Right ventricle myocardium inferior (tissue), 1 donor: ENCODE measurements around the gene CLEC2D. TPM values are rescaled to one million over a fixed set of nuclear protein-coding genes. Genes with fewer than 3 reads are reported as not detected.
"Not testable (repeated sequence)": the region's sequence is repeated elsewhere in the genome, so short reads cannot be mapped to it uniquely, and the experiment has no call there.

ENCODE experiments used
- ATAC-seq: fragments of 200-7000 bp; cut with Tn5 transposase; one replicate; pipeline ENCODE4 v1.9.1; 2020; ENCODE audit warnings: mild to moderate bottlenecking, moderate library complexity
- DNase-seq: peaks from one replicate; pipeline ENCODE4 v3.0.0; 2021; ENCODE audit errors: missing footprints
- intact Hi-C: fragments of 100-400 bp; cut with DNase I; formaldehyde crosslinking; loops from one replicate; pipeline ENCODE4 v1.11.0; 2022
- total RNA-seq: library from RNA; stranded (reverse); fragmentation: NEBNext Ultra II Directional; extraction: Animal tissue kit (Norgen Biotek cat#: 25700); gene quantifications from one replicate; pipeline ENCODE4 v1.2.1, GENCODE V29; 2021
- donor health status: DM: no; HTN: yes; CAD: no; lungs with severe emphysema.

CLEC2D gene
- total RNA-seq, 1 donor from 2014 or later: 3.0 TPM

DNA sequence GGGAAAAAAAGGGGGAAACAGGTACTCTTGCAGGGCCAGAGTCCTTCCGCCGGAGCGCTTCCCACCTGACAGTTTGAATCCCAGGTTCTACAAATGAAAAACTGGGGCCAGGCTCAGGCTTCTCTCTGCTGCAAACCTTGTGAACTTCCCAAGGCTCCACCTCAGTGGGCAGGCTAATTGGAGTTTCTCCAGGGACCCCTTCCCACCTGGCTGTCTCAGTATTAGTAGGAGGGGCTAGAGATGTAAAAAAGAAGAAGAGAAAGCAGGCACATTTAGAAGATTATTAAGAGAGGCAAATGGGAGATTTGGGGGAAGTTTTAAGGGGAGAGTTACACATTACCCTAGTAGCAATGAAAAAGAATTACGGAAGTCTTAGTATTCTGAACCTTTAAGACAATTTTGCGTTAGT lies 20.0 kb upstream of the CLEC2D start:
- intact Hi-C loops: loop anchor here (5.0 kb wide), 1 partner anchor 53 kb away; no protein-coding TSS in a partner anchor
- DNase-seq (no peak), ATAC-seq (no peak)

DNA sequence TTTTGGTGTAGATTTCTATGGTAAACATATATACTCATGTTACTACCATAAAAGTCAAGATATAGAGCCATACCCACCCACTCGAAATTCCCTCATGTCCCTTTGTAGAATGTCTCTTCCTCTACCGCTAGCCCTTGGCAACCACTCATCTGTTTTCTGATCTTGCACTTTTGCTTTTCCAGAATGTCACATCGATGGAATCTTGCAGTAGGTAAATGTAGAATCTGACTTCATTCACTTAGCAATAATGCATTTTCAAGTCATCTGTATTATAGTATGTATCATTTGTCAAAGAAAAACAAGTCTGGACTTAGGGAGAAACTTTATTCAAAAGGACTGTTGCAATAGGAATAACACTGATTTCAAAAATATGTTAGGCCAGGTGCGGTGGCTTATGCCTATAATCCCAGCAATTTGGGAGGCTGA lies 19.3 kb upstream of the CLEC2D start:
- ATAC-seq (no peak), DNase-seq (no peak)
- intact Hi-C loops: no loop called here

DNA sequence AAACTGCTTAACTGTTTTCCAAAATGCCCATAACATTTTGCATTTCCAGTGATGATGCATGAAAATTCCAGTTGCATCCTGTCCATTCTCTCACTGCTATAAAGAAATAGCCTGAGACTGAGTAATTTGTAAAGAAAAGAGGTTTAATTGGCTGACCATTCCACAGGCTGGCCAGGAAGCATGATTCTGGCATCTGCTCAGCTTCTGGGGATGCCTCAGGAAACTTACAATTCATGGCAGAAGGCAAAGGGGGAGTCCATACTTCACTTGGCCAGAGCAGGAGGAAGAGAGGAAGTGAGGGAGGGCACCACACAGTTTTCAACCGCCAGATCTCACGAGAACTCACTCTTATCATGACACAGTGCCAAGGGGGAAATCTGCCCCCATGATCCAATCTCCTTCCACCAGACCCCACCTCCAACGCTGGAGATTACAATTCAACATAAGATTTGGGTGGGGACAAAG lies 18.2 kb upstream of the CLEC2D start:
- no peak for ATAC-seq
- DNase-seq: no peak
- intact Hi-C loops: no loop called here

DNA sequence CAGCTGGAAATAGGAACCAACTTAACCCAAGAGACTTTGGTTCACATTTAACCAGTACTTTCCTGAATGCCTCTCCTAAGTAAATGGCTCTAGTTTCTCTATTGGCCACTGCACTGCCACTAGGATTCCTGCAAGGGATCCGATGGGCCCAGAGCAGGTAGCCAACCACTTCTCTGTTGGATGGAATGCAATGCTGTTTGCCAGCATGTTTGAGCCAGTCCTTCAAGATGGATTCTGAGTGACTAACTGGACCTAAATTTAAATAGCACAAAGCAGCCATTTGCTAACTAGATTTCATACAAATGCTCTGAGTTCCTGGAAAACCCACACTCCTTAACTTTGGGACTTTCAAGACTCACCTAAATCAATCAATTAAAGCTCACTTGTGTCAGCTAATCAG lies 9.5 kb upstream of the CLEC2D start:
- DNase-seq (no peak), ATAC-seq (no peak)
- intact Hi-C loops: no loop called here

DNA sequence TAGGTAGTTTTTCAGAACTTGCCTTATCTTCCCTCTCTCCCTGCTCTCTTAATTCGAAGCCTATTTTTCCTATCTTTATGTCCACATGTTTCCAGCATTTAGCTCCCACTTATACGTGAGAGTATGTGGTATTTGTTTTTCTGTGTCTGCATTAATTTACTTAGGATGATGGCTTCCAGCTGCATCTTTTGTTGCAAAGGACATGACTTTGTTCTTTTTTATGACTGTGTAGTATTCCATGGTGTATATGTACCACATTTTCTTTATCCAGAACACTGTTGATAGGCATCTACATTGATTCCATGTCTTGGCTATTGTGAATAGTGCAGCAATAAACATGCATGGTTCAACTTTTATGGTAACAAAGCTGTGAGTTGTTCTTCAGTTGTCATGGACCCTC lies 7.8 kb upstream of the CLEC2D start:
- no peak for ATAC-seq
- no peak for DNase-seq
- intact Hi-C loops: no loop called here

DNA sequence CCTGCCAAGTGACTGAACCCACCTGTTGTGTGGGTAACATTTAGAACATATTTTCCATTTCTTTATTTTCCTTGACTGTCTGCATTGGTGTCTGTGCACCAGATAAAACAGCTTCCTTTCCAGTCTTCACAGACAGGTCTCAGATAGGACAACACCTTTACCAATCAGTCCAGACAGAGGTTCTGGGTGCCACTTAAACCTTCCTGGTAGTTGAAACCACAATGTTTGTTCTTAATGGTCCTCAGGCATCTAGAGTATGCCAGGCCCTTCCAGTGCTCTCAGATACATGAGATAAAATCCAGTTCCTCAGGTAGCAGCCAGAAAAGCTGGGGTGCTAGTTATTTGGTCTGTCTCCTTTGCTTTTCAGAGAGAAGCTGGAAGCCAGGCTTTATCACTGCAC lies 7.0 kb upstream of the CLEC2D start:
- intact Hi-C loops: no loop called here
- ATAC-seq (no peak), DNase-seq (no peak)

DNA sequence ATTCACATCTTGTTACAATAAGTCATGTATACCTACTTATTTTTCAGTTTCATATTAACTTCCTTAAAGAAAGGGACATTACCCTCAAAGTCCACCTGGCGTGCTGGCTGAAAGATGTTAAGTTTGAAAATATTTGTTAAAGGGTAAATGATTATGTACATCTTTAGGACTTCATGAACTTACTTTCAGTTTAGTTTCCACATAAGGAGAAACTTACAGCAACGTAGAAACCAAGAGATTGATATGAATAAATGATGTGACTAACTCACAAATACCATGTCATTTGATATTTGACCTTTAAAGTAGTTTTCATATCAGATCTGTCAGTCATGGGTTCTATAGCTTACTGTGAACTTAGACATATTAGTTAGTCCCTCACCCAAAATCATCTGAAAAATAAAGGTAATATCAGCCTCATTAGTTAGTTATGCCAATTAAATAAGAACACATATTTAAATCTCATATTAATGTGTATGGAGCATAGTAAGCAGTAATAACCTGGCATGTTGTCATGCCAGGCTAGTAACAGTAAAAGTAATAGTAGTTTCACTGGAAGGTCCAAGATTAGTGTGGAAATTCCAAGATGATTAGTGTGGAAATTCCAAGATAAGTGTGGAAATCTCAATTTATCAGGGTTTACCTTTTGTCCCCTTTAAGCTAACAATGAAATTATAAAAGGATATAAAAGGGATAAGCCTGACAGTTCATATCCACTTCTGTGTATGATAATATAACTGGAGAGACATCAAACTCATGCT lies 1.9 kb upstream of the CLEC2D start:
- ATAC-seq (no peak), DNase-seq (no peak)
- intact Hi-C loops: no loop called here

DNA sequence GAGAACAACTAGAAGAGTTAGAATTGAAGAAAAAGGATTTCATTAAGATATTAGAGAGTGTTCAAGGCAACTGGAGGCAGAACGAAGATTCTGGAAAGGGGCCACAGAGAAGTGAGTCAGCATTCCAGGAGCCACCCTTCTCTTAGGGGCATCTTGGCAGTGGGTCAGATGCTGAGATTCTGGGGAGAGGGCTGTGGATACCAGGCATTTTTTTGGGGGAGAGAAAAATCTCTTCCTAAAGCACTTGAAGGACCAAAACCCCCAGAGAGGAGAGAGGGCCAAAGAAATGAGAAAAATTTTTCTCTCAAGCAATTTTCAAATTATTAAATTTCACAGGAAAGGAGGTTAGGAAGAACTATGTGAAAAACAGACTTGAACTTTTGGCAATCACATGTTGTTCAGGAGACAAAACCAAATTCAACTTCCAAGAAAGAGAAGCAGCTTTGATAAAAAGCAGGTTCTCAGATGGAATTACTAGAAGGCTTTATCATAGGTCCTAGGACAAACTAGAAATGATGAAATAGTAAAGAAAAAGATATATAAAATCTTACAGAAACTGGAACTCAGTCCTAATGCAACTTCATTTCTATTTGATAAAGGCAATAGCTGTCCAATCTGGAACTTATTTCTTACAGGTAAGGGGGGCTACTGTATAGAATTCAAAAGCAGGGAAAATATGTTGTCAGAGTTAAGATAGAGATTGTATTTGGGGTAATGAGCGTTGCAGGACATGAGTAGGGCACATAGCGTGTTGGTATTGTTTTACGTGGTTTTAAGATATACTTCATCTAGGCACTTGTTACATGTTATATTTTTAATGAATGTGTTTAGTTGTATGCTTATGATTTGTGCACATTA lies 1.1 kb upstream of the CLEC2D start:
- intact Hi-C loops: no loop called here
- DNase-seq: no peak
- no peak for ATAC-seq

DNA sequence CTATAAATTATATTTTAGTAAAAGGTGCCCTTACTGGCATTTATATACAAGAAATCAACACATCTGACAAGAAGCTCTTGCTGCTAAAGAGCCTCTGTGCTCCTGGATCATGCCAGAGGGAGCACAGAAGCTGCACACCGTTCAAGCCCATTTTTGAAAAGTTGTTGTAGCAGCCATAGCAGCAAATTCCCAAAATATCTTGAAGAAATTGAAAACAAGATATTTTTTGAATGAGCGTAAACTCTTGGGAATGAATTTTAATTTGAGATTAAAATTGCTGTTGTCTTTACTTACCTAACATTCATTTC lies 540 bp upstream of the CLEC2D start:
- no peak for ATAC-seq
- intact Hi-C loops: no loop called here

DNA sequence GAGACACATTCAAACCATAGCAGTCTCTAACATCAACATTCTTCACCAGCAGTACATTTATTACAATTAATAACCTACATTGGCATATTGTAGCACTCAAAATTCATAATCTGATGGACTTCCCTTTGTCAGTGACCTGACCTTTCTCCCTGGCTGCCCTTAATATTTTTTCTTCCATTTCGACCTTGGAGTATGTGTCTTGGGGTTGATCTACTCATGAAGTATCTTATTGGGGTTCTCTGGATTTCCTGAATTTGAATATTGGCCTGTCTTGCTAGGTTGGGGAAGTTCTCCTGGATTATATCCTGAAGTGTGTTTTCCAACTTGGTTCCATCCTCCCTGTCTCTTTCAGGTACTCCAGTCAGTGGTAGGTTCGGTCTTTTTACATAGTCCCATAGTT lies 2.8 kb downstream of the CLEC2D start:
- intact Hi-C loops, ATAC-seq, DNase-seq: not testable (repeated sequence)

More for the DNA sequence above, 540 bp upstream of the CLEC2D start:
- no peak for DNase-seq

DNA sequence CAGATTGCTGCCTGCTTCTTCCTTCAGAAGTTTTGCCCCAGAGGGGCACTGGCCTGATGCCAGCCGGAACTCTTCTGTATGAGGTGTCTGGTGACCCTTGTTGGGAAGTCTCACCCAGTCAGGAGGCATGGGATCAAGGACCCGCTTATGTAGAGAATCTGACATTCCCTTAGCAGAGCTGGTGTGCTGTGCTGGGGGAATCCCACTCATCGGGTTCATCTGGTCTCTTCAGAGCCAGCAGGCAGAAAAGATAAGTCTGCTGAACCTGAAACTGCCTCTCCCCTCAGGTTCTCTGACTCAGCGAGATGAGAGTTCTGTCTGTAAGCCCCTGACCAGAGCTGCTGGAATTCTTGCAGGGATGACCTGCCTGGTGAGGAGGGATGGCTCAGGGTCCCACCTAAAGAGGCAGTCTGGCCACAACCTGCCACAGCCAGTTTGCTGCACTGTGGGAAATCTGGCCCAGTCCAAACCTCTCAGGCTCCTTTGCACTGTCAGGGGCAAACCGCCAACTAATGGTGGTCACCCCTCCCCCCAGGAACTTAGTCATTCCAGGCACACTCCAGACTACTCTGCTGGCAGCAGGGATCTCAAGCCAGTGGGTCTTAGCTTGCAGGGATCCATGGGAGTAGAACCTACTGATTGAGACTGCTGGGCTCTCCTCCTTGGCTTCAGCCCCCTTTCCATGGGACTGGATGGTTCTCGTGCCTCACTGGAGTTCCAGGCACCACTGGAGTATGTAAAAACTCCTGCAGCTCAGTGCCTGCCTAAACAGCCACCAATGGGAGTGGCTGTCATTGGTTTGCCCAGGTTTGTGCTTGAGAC lies 4.1 kb downstream of the CLEC2D start:
- intact Hi-C loops: no loop called here
- peak; percentile 88 for ATAC-seq
- peak; percentile 61 for DNase-seq

DNA sequence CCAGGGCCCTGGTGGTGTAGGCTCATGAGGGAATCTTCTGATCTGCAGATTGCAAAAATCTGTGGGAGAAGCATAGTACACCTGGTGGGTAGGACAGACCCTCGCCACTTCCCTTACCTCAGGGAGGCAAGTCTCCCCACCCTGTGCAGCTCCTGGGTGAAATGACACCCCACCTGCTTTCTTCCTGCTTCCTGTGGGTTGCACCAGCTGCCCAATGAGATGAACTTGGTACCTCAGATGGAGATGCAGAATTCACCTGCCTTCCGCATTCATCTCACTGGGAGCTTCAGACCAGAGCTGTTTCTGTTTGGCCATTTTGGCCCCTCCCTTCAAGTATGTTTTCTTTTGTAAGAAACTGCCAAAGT lies 4.7 kb downstream of the CLEC2D start:
- intact Hi-C loops: no loop called here
- no peak for DNase-seq
- peak; percentile 23 for ATAC-seq

DNA sequence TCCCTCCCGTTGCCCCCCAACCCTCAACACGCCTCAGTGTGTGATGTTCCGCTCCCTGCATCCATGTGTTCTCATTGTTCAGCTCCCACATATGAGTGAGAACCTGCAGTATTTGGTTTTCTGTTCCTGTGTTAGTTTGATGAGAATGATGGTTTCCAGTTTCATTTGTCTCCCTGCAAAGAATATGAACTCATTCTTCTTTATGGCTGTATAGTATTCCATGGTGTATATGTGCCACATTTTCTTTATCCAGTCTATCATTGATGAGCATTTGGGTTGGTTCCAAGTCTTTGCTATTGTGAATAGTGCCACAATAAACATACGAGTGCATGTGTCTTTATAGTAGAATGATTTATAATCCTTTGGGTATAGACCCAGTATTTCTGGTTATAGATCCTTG lies 13.0 kb downstream of the CLEC2D start:
- DNase-seq, ATAC-seq, intact Hi-C loops: not testable (repeated sequence)

DNA sequence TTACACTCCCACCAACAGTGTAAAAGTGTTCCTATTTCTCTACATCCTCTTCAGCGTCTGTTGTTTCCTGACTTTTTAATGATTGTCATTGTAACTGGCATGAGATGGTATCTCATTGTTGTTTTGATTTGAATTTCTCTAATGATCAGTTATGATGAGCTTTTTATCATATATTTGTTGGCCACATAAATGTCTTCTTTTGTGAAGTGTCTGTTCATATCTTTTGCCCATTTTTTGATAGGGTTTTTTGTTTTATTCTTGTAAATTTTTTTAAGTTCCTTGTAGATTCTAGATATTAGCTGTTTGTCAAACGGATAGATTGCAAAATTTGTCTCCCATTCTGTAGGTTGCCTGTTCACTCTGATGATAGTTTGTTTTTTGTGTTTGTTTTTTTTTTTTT lies 13.4 kb downstream of the CLEC2D start:
- intact Hi-C loops, ATAC-seq: not testable (repeated sequence)

DNA sequence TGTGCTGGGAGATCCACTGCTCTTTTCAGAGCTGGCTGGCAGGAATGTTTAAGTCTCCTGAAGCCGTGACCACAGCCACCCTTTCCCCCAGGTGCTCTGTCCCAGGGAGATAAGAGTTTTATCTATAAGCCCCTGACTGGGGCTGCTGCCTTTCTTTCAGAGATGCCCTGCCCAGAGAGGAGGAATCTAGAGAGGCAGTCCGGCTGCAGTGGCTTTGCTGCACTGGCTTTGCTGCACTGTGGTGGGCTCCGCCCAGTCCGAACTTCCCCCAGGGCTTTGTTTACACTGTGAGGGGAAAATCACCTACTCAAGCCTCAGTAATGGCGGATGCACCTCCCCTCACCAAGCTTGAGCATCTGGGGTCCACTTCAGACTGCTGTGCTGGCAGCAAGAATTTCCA lies 15.9 kb downstream of the CLEC2D start:
- ATAC-seq, intact Hi-C loops, DNase-seq: not testable (repeated sequence)

More for the DNA sequence above, 13.4 kb downstream of the CLEC2D start:
- DNase-seq: not testable (repeated sequence)

DNA sequence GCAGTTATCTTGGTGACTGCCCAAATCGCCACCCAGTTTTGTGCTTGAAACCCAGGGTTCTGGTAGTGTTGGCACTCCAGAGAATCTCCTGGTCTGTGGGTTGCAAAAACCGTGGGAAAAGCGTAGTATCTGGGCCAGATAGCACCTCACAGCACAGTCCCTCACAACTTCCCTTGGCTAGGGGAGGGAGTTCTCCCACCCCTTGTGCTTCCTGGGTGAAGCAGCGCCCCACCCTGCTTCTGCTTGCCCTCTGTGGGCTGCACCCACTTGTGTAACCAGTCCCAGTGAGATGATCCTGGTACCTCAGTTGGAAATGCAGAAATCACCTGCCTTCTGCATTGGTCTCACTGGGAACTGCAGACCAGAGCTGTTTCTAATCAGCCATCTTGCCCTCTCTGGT lies 16.4 kb downstream of the CLEC2D start:
- ATAC-seq: no peak
- intact Hi-C loops: no loop called here
- DNase-seq: no peak

DNA sequence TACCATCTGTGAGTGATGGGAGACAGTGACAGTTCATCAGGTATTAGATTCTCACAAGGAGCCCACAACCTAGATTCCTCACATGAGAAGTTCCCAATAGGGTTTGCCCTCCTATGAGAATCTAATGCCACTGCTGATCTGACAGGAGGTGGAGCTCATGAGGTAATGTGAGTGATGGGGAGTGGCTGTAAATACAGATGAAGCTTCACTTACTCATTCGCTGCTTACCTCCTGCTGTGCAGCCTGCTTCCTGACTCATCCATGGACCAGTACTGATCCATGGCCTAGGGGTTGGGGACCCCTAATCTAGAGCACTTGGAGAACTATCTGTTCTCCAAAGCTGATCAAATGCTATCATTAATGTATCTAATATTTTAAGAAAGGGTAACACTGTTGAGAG lies 17.7 kb downstream of the CLEC2D start:
- intact Hi-C loops: no loop called here
- DNase-seq (no peak), ATAC-seq (no peak)

DNA sequence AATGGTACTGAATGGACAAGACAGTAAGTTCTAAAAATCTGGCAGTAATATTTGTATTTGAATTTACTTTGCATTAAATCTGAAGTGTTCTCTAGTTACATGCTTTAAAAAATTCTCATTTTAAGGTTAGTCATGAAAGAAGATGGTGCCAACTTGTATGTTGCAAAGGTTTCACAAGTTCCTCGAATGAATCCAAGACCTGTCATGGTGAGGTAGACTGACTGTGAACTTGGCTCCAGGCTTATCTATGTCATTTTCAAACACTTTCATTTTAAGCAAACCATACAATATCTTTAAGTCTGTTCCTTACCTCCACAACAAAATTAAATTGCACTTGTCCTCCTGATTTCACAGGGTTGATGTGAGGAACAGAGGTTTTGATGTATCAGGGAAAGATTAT lies 23.4 kb downstream of the CLEC2D start:
- intact Hi-C loops: no loop called here
- no peak for ATAC-seq
- DNase-seq: no peak

DNA sequence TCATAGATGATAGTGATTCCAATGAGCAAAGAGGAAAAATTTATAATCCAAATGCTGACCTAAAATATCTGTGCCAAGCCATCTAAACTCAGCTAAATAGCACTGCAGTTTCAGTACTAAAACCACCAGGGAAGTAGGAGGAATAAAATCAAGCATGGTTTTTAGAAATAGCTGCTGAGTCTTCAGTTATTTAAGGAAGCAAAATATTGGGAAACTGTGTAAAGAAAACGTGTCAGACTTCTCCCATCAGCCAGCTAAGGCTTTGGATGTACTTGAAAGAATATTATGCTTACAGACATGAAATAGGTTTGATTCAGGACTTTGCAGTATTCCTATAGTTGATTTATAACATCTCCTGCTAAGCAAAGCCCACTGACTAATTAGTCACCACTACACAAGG lies 24.7 kb downstream of the CLEC2D start:
- intact Hi-C loops: no loop called here
- no peak for ATAC-seq
- DNase-seq: no peak
